Esophagus muscularis mucosa (tissue), 3 donors: ENCODE results near the gene ALDH1A3.

Experiments
- EP300 ChIP-seq: sonication (generic); formaldehyde crosslinking; IDR thresholded peaks from one replicate; pipeline ENCODE4 v1.6.1; 2017; ENCODE audit warnings: antibody characterized with exemption
- TF ChIP-seq, protein P1 (sequence below), 3 experiments: fragments of 200-600 bp in 2 of 3; fragments of 450-650 bp in 1 of 3; sonication (generic) in 2 of 3; IDR thresholded peaks; one replicate each; pipeline ENCODE4 v1.5.1; 2017 to 2019; ENCODE audit warnings: antibody characterized with exemption in 3 of 3, mild to moderate bottlenecking in 2 of 3, moderate library complexity in 1 of 3

- TF ChIP-seq, protein P1, sequence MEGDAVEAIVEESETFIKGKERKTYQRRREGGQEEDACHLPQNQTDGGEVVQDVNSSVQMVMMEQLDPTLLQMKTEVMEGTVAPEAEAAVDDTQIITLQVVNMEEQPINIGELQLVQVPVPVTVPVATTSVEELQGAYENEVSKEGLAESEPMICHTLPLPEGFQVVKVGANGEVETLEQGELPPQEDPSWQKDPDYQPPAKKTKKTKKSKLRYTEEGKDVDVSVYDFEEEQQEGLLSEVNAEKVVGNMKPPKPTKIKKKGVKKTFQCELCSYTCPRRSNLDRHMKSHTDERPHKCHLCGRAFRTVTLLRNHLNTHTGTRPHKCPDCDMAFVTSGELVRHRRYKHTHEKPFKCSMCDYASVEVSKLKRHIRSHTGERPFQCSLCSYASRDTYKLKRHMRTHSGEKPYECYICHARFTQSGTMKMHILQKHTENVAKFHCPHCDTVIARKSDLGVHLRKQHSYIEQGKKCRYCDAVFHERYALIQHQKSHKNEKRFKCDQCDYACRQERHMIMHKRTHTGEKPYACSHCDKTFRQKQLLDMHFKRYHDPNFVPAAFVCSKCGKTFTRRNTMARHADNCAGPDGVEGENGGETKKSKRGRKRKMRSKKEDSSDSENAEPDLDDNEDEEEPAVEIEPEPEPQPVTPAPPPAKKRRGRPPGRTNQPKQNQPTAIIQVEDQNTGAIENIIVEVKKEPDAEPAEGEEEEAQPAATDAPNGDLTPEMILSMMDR (IDR thresholded peaks at IDR 0.05) = no peak
- no peak for TF ChIP-seq EP300
These were observed 21.2 kb downstream of the ALDH1A3 start for GRCh38 chr15:100900795-100901169.
